Adrenal gland (tissue), 5 donors: ENCODE results near the gene ENPP7.

Experiments used
- CTCF ChIP-seq, 6 experiments: fragments of 450-650 bp in 4 of 6; fragments of 200-600 bp in 2 of 6; sonication (generic) in 1 of 6; IDR thresholded peaks; 1 replicate in 5 of 6; 2 replicates in 1 of 6; pipeline versions ENCODE4 v1.5.1 to v1.8.0; 2016 to 2021; ENCODE audit warnings: antibody characterized with exemption in 6 of 6, mild to moderate bottlenecking in 2 of 6, moderate library complexity in 1 of 6
- POLR2A ChIP-seq, 2 donors: fragments of 450-650 bp; IDR thresholded peaks; one replicate each; pipeline ENCODE4 v1.6.1; 2017; ENCODE audit warnings: antibody characterized with exemption in 2 of 2, mild to moderate bottlenecking in 2 of 2, moderate library complexity in 1 of 2
- donor health status: DM: no; HTN: no; CAD: no.

- TF ChIP-seq CTCF (IDR thresholded peaks at IDR 0.05) (no peak), POLR2A (IDR thresholded peaks at IDR 0.05) (no peak)
Measured at GRCh38 chr17:79742589-79742918, 11.8 kb downstream of the ENPP7 start.
